Measurements from ENCODE around the gene RBFOX1.
"Not testable (repeated sequence)": the region's sequence is repeated elsewhere in the genome, so short reads cannot be mapped to it uniquely, and the experiment has no call there.

Gene RBFOX1

DNA sequence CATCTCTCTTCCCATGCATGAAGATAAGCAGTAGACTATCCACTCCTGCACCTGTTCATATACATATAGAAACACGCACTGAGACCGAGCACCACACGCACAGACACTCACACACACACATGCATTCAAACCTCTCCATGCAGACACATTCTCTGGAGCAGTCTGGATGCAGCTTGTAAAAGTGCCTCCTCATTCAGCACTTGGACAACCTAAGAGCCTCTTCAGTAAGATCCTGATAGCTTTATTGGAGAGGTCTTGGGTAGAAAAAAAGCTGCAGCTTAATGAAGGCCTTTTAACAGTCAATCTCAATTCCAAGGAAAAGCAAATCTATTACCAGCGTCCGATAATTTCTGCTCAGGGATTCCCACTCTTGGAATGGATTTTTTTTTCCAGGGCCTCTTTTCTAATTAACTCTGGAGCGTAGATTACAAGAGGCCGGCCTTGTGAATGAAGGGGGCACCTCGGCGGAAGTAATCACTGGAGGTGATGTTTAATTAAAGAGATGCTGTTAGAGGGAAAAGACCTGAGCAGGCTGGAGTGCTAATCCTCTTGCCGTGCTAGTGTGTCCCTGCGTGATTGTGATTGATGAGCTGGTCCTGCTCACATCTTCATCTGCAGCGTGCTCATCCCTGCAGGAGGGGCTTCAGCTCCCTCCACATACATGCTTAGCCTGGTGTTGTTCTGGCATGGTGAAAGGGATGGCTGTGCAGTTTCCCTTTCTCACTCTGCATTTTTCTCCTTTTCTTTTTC lies 155.1 kb downstream of the RBFOX1 start:
- no peak for DNase-seq

DNA sequence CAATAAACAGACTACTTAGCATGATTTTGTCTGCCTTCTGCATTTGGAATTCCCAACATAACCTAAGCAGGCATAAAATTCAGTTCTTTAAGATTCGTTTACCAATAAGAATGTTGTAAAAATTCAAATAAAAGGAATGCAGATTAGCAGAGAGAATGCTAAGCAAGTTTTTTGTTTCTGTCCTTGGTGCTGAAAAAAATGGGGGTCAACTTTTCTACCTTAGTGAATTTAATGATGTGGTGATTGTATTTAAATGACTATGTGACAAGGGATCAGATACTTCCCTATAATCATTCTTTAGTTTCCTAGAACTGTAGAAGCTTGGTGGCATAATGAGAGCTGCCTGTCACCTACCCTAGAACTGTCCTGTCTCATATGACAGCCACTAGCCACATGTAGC lies 159.5 kb downstream of the RBFOX1 start:
- no peak for DNase-seq

DNA sequence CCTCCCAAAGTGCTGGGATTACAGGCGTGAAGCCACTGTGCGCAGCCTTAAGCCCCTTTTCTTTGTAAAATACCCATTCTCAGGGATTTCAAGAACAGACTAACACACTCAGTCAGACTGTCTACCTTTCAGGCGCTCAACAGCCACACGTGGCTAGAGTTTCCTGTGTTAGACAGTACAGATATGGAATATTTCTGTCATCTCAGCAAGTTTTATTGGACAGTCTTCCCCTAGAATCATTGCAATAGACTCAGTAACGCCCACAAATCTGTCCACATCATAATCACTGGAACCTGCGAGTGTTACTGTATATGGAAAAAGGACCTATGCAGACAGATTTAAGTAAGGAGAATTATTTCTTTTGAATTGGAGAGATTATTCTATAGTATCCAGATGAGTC lies 160.5 kb downstream of the RBFOX1 start:
- DNase-seq = no peak

DNA sequence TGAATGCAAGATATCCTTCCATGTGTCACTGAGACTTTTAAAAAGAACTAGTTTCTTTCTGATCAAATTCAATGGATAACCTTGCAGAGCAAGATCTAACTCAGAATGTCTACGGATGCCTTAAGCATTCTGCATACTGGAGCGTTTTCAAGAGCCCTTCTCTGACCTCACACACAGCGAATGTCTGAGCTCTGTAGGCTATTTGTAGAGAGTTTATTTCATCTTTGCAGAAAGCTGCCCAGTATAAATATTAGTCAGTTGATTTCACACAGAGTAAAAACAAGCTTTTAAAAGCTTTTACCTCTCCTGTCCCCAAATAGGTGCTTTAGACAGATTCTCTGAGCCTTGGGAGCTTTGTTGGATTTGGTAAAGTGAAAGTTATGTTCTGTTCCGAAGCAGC lies 165.0 kb downstream of the RBFOX1 start:
- DNase-seq = no peak

DNA sequence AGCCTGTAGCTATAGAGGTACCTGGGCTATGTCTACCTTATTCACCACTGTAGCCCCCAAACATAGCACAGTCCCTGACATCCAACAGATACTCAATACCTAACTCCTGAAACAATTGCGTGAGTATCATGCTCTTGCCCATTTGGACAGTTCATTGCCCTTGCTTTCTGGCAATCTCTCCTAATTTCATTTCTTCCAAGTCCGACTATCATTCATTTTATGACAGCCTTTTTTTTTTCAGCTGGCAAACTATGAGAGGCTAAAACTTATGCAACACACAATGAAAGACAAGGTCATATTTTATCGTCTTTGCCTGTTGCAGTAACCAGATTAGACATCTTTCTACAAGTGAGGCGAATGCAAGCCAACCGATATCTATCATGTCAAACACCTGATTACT lies 169.2 kb downstream of the RBFOX1 start:
- DNase-seq = no peak

DNA sequence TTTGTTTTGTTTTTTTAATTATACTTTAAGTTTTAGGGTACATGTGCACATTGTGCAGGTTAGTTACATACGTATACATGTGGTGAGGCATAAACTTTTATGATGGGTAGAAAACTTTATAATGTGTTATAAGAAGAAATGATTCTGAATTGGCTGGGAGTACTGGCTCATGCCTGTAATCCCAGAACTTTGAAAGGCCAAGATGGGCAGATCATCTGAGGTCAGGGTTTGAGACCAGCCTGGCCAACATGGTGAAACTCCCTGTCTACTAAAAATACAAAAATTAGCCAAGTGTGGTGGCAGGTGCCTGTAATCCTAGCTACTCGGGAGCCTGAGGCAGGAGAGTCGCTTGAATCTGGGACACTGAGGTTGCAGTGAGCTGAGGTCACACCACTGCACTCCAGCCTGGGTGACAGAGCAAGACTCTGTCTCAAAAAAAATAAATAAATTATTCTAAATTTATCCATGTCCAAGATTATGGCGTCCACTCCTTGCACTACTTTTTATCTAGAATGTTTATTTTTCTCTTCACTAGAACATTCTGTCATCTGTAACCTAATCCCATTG lies 170.0 kb downstream of the RBFOX1 start:
- DNase-seq = not testable (repeated sequence)

DNA sequence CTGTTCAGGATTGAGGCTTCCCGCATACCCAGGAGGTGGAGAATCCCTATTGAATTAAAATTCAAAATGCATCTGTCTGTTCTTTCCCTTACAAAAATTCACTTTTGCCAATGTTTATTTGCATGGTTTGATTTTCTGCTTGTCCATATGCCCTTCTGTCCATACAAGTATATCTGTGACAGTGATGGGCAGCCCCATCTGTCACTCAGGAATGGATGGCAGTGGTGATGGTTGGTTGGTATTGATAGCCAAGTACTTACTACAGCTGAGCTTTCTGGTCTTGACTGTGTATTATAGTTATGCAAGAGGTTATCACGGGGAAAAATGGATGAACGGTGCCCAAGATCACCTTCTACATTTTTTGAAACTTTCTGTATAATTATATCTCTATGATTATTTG lies 171.0 kb downstream of the RBFOX1 start:
- no peak for DNase-seq

DNA sequence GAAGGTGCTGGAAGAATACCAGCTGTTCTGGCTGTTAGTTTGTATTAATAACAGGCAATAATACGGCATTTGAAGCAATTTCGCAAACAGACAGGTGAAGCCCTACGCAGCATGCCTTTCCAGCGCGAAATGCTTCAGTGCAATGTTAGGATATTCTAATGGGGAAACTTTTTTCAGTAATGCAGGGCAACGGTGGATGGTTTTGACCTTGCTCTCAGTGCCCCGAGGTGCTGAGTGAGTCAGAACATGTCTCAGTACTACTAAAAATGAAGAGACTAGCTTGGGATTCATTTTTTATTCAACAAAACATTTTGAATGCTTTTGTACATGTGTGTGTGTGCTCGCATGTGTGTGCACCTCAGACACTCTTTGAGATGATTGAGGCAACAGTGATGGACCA lies 172.2 kb downstream of the RBFOX1 start:
- DNase-seq = no peak

DNA sequence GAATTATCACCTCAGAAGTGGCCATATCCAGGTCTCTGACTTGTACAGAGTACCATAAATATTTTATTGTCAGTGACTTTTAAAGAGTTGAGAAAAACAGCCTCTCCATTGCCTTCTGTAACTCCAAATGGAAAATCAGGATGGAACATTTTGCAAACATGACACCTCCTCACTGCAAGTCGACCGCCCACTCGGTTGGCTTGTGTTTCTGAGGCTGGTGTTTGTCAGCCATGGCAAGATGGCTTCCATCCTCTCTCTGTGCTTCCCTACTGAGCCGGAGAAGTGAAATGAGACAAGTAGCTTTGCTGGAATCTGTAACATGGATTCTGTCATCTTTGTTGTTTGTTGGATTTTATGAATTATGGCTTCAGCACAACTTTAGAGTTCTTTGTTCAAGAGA lies 172.8 kb downstream of the RBFOX1 start:
- no peak for DNase-seq

DNA sequence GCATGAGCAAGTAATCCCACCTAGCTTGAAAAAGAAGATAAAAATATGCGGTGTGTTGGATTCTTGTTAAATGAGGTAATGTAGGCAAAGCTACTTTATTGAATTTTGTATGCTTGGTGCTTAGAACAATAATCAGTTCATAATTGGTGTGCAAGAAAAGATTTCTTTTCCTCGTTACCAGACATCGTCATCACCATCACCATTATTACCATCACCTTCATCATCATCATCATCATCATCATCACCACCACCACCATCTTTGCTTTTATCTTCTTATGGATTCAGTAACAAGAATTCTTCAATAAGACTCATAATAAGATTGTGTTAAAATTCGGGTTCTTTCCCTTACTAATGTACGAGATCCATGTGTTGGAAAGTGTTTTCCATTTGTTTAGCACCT lies 173.7 kb downstream of the RBFOX1 start:
- no peak for DNase-seq

DNA sequence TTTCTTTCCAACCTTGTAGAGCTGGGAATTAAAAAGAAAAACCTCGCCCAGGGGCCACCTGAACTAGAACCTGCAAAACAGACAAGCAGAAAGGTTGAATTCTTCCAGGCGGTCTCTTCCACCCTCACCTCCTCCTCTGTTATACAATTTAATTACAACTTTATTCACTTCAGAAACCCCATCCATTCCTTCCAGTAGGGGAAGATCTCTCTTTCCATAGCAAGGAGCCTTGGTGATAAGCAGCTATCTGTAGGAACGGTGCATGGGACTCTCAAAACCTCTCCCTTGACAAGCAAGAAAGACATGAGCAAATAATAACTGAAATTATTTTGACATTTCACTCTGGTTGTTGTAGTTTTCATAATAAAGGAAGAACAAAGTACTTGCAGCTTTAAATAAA lies 176.0 kb downstream of the RBFOX1 start:
- no peak for DNase-seq

DNA sequence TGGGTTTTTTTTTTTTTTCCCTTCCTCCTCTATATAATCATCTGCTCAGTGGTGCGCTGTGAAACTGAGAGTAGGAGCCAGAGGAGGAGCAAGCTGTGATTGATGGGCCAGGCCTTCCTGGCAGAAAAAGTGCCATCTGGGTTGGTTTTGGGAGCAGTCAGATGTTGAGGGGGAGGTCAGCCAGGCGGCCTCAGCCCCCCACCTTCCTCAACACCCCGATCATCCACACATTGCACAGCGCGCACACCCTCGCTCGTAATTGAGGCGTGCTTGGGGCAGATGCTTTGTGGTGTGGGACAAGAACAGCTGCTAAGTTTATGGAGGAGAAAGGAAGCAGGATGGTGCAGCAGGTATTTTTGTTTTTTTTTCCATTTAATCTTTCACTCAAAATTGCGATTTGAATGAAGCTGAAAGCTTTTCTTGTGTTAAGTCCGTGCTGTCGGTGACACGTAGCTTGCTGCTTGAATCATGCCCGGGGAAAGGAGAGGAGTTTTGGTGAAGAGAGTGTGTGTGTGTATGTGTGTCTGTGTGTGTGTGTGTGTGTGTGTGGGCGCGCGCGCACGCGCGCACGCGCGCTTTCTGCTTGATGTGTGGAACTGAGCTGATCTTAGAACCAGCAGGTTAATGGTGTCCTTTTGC lies 177.4 kb downstream of the RBFOX1 start:
- no peak for DNase-seq

DNA sequence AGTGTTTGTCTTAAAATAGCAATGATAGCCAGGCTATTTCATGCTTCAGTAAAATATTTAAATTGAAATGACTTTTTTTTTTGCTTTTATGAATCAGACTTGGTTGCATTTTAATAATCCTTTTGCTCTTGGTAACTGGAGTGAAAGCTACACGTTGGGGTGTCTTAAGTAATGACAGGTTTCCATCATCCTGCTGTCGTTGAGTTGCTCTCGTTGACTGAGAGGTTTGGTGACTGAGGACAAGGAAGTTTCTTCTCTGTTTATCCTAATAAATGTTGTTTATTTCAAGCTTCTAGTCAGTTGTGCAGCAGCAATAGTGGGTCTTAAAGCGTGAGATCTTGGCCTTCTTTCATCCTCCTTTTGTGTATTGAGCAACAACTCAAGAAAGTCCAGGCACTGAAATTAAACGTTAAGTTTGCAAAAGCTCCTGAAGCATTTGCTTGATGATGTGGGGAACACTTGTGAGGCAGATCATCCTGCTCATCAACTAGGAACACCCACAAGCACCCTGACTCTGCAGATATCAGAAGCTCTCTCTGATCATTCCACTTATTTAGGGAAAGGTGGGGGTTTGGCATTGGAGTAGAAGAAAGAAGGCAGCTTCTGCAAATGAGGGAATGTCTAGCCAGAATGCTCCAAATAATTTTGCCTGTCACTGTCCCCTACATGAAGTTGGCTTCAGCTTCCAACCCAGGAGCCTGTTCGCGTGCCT lies 179.1 kb downstream of the RBFOX1 start:
- no peak for DNase-seq

DNA sequence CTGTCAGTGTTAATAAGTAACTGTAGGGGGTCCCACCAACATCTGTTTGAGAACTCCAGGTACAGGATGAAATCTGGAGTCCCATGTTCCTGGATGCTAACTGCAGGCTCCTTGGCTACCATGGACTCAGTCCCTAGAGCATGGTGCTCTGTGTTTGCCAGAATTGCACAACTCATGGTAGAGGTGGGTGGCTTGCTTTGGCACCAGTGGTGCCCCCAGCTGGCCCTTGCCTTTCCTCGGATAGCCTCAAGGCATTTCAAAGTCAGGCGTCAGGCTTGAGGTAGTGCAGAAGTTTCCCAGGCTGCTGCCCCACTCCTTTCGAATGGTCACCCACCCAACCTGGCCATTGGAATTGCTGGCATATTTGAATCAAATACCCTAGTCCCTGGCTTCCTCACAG lies 179.9 kb downstream of the RBFOX1 start:
- DNase-seq = no peak

DNA sequence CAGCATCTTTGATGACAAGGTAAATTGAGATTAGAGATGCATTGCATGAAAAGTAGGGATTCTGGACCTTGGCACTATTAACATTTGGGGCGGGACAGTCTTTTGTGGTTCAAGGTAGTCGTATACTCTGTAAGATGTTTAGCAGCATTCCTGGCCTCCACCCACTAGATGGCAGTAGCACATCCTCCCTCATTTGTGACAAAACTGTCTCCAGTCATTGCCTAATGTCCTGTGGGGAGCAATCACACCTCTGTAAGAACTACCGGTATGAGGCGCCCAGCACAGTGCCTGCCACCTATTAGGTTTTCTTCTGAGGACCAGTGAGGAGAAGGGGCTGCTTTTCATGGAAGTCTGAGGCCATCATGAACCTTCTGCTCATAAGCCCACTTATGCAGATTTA lies 180.8 kb downstream of the RBFOX1 start:
- DNase-seq = no peak

DNA sequence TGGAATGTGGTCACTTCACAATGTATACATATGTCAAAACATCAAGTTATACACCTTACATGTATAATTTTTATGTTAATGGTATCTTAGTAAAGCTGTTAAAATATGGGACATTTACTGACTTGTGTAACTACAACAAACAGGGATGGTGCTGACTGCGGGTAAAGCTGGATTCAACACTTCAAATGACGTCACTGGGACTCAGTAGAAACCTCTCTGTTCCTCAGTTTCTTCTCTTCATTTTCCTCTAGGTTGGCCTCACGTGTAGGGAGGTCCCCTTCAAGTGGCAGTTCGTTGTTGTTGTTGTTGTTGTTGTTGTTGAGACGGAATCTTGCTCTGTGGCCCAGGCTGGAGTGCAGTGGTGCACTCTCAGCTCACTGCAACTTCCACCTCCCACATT lies 182.9 kb downstream of the RBFOX1 start:
- DNase-seq = no peak

DNA sequence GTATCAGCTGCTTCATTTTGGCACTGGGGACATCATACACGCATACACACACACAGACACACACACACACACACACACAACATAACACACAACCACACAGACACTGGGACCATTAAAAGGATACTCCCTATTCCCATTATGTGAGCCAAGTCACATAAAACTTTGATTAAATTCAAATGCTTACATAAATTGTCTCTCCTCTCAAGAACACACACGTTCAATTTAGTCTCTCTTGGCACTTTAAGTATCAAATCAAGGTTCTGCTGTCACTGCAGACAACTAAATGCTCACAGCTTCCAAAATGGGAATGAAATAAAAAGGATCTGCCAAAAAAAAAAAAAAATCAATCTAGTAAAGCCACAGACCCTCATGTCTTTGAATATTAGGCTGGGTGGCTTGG lies 184.9 kb downstream of the RBFOX1 start:
- no peak for DNase-seq

DNA sequence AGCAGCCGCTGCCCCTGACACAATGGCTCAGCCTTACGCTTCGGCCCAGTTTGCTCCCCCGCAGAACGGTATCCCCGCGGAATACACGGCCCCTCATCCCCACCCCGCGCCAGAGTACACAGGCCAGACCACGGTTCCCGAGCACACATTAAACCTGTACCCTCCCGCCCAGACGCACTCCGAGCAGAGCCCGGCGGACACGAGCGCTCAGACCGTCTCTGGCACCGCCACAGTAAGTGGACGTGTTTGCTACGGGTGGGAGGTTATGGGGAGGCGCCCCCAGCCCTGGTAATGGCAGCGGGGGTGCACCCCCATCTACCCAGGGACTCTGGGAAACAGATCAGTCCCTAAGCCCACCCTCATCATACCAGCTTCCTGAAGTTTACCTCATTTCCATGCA lies 185.5 kb downstream of the RBFOX1 start:
- no peak for DNase-seq

DNA sequence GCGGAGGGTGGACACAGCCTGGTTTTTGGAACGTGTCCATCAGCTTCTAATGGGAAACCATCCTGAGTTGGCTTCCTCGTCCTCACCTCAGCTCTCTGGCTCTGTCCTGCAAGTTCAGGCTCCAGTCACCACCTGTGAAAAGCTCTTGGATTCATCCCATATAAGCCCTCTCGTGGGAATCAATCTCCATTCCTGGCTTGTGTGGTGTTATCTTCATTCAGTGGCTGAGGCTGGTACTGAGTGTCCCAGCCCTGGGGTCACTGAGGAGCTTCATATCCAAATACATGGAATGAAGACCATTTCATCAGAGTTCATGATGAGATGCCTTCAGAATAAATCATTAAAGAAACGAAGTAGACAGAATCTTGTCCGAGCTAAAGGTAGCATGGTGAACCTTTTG lies 189.2 kb downstream of the RBFOX1 start:
- no peak for DNase-seq

DNA sequence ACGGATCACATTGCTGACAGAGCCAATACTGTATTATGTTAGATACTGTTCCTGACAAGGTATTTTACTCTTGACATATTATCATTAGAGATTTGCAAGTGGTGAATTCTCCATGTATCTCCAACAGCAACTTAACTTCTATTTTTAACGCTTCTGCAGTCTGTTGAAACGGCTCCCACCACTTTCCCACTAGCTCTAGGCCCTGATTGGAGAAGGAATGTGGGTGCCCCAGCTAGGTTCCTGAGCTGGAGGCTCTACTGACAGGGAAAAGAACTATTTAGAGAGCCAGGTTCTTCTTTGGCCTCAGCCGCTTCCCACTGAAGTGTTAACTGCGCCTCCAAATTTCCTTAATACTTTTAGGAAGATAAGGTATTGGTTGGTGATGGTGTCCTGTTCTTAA lies 191.8 kb downstream of the RBFOX1 start:
- no peak for DNase-seq

DNA sequence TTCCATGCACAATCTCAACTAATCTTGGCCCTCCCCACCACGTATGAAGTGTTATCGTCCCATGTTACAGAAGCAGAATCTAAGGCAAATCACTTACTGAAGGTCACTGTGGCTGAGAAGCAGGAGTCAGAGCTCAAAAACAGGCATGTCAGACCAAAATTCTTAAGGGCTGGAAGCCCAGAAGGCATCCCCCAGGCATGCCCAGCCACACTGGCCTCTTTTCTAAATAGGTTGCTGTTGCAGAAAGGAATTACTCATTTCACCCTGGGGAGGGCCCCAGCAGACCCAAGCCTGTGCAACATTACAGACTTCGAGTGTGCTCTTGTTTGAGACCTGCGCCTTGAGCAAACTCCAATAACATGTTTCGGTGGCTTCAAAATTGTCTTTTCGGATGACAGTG lies 194.1 kb downstream of the RBFOX1 start:
- no peak for DNase-seq

DNA sequence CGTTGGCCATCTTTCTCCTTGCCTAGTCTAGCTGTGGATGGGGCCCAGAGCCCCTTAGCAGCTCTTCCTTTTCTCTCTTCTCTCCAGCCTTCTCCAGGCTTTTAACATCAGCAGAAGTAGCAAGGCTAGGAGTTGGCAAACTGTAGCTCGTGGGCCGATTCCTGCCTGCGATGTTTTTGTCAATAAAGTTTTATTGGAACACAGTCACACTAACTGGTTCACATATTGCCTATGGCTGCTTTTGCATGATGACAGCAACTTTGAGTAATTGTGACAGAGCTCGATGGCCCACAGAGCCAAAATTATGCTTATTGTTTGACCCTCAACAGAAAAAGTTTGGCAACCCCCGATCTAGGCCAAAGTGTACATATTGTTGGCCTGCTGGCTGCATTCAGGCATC lies 199.9 kb downstream of the RBFOX1 start:
- no peak for DNase-seq

DNA sequence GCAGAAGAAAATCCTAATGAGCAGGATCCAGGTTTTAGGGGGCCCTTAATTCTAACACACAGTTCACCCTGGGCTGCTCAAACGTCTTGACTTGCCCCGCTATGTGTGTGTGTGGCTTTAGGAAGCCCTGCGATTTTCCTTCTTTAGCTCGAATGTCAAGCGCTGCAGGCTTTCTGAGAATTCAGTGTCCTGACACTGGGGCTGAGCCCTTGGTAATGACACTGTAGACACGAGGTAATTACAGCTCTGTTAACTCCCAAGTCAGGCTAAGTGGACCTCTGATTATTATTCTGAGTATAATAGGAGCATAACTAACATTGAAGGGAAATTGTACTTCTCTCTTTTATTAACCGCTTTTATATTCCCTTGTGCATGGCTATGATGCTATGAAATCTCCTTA lies 202.1 kb downstream of the RBFOX1 start:
- DNase-seq = no peak

DNA sequence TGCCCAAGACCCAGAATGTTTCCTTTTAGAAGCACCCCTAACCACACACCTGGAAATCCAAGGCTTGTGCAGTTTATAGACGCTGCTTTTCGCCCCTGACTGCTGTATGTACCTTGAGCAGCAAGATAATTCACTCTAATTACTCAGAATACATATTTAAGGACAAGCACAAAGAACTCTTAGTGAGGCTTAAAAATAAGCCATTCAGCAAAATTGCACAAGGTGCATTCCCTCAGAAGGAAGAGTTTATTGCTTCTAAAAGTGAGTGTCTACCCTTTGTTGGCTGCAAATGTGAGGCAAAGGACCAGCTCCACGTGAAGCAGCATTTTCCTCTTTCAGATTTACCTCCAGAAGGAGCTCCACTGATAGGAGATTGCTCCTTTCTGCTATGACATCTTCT lies 208.4 kb downstream of the RBFOX1 start:
- no peak for DNase-seq
